Measurements from ENCODE around the gene PGD.

PGD gene

GRCh38 chr1:10398734-10399443 is at the start of gene PGD:
TSS of gene PGD (plus strand) at chr1:10399064. CDS start at chr1:10399118, 54 bp downstream.
- peak; percentile 98 for DNase-seq (ENCODE audit: low spot score)

GRCh38 chr1:10353282-10353681 is 45.6 kb upstream of the PGD start:
- DNase-seq (ENCODE audit: low spot score): no peak

GRCh38 chr1:10353693-10354092 is 45.2 kb upstream of the PGD start:
- no peak for DNase-seq (ENCODE audit: low spot score)

- no peak for DNase-seq (ENCODE audit: low spot score)
These were observed 38.8 kb upstream of the PGD start for GRCh38 chr1:10360045-10360444.

GRCh38 chr1:10361515-10361914 is 37.3 kb upstream of the PGD start:
- no peak for DNase-seq (ENCODE audit: low spot score)

- no peak for DNase-seq (ENCODE audit: low spot score)
These were observed 30.7 kb upstream of the PGD start for GRCh38 chr1:10368194-10368593.

- no peak for DNase-seq (ENCODE audit: low spot score)
These were observed 24.4 kb upstream of the PGD start for GRCh38 chr1:10374442-10374860.

GRCh38 chr1:10377365-10378029 is 21.4 kb upstream of the PGD start:
- peak; percentile 79 for DNase-seq (ENCODE audit: low spot score)

GRCh38 chr1:10378081-10378841 is 20.6 kb upstream of the PGD start:
- no peak for DNase-seq (ENCODE audit: low spot score)

- DNase-seq (ENCODE audit: low spot score): no peak
These were observed 19.7 kb upstream of the PGD start for GRCh38 chr1:10379101-10379620.

GRCh38 chr1:10379676-10380075 is 19.2 kb upstream of the PGD start:
- no peak for DNase-seq (ENCODE audit: low spot score)

- no peak for DNase-seq (ENCODE audit: low spot score)
These were observed 18.1 kb upstream of the PGD start for GRCh38 chr1:10380594-10381275.

- DNase-seq (ENCODE audit: low spot score): no peak
These were observed 15.2 kb upstream of the PGD start for GRCh38 chr1:10383630-10384029.

GRCh38 chr1:10384219-10384618 is 14.6 kb upstream of the PGD start:
- no peak for DNase-seq (ENCODE audit: low spot score)

- no peak for DNase-seq (ENCODE audit: low spot score)
These were observed 11.8 kb upstream of the PGD start for GRCh38 chr1:10386761-10387676.

GRCh38 chr1:10387677-10388386 is 11.0 kb upstream of the PGD start:
- peak; percentile 37 for DNase-seq (ENCODE audit: low spot score)

GRCh38 chr1:10388387-10388715 is 10.5 kb upstream of the PGD start:
- no peak for DNase-seq (ENCODE audit: low spot score)

GRCh38 chr1:10389271-10389973 is 9.4 kb upstream of the PGD start:
- DNase-seq (ENCODE audit: low spot score): no peak

- no peak for DNase-seq (ENCODE audit: low spot score)
These were observed 2.0 kb upstream of the PGD start for GRCh38 chr1:10396870-10397269.

- no peak for DNase-seq (ENCODE audit: low spot score)
These were observed 558 bp upstream of the PGD start for GRCh38 chr1:10398278-10398733.
